ENCODE data around the gene GRPEL2. TPM values are rescaled to one million over a fixed set of nuclear protein-coding genes. Genes with fewer than 3 reads are reported as not detected.

GRPEL2 gene
- total RNA-seq, 2 experiments from 2014 or later = 32.9 to 37.2 TPM

DNA sequence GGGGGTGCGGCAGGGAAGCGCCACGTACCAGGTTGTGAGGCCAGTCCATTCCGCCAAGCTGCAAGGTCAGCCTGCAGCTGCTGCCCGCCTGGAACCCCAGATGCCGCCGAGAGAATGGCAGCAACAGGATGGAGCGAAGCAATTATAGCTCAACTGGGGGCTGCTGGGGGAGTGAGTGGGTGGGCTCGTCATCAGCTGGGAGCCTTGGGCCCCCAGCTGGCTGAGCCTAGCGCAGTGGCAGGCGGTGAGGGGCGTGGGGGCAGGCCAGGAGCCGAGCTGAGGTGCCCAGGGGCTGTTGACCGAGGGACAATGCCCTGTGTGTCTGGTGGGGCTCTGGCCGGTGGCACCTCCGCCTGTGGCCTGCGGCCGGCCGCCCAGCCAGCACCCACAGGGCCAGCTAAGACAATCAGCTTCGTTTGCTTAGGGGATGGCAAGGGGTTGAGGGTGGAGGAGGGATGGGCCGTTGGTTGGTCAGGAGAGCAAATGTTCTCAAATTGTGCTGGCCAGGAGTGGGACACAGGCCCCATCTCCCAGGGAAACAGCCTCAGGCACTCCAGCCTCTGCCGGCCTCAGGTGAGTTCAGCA, 34.0 kb downstream of the GRPEL2 start, which contains the start of gene IL17B:
IL17B (minus strand) TSS at position 116 of the 585 bp plus-strand sequence; CDS start at position 49, 67 bp downstream.
- ChIA-PET POLR2A (no interaction called here), CTCF (interaction anchor here (1.0 to 9.5 kb wide), 6 partner anchors 10 to 185 kb away, joined by 3 to 65 read pairs (median 26); no protein-coding TSS in a partner anchor)
- Mint-ChIP-seq H3K27ac (no peak within 1 kb of the TSS), H3K4me1 (ENCODE audit: low read depth) (no peaks in the 10 kb centered on the region), H3K36me3 (no peaks in the 10 kb centered on the region), H3K4me3 (no peak within 1 kb of the TSS), H3K27me3 (peaks cover 1% of the 10 kb centered on the region), H3K9me3 (no peaks in the 10 kb centered on the region)
- intact Hi-C loops (cut with micrococcal nuclease) = no loop called here
- DNase-seq = no peak

DNA sequence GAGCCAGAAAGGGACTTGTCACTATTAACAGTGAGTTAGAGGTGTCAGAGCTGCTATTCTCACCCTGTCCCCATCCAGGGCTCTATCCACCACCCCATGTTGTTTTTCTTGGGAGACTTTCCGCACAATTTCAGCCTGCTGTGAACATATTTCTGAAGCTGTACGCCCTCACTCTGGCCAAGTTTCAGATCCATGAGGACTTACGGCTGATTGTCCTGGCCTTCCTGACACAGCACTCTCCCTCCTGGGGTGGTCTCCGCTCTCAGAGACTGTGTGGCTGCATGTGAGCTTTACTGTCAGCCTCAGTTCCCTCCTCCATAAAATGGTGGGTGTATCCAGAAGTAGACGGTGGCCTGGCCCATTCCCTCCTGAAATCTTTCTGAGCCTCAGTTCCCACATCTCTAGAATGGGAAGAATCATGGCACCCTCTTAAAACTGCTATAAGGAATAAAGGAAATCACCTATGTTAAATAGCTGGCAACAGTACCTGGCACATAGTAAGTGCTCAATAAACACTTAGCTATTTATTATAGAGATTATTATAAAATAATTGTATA, 34.6 kb downstream of the GRPEL2 start:
- intact Hi-C loops (cut with micrococcal nuclease) = loop anchor here (5.0 kb wide), 1 partner anchor 237 kb away; no protein-coding TSS in a partner anchor
- Mint-ChIP-seq H3K4me1 (ENCODE audit: low read depth) (no peaks in the 10 kb centered on the region), H3K36me3 (no peaks in the 10 kb centered on the region), H3K4me3 (no peak overlapping the region), H3K9me3 (no peaks in the 10 kb centered on the region), H3K27me3 (peaks cover 1% of the 10 kb centered on the region), H3K27ac (no peak overlapping the region)
- POLR2A ChIA-PET = no interaction called here
- no peak for DNase-seq
- CTCF ChIA-PET = interaction anchor here (1.0 to 9.5 kb wide), 7 partner anchors 10 to 238 kb away, joined by 3 to 65 read pairs (median 9); no protein-coding TSS in a partner anchor

DNA sequence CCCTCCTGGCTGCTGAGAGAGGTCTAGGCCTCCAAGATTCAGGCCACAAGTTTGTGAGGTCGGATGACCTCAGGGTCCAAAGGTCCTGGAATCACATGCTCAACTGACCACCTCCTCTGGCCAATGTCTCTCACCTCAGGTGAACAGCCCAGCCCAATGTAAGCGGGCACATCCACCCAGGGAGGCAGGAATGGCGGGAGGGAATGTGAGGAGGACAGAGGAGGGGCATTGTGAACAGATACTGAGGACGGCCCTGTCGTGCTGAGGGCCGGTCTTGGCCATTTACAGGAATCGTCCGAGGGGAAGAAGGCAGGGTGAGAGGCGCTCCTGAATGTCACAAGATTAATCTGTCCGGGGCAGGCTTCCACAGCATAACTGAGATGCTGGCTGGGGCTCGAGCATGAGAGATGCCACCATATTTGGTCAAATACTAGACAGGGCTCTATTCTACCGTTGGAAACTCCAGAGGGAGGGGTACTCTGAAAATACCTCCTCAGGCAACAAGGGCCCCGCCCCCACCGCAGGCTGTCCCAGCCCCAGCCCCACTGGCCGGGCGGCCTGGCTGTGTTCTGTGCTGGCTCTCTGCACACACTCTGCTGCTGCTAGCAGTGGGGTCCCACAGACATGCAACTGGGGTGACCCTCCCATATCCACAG, 35.3 kb downstream of the GRPEL2 start:
- Mint-ChIP-seq H3K36me3 (no peaks in the 10 kb centered on the region), H3K9me3 (no peaks in the 10 kb centered on the region), H3K4me1 (ENCODE audit: low read depth) (no peaks in the 10 kb centered on the region), H3K27ac (no peak overlapping the region), H3K4me3 (no peak overlapping the region), H3K27me3 (peaks cover 1% of the 10 kb centered on the region)
- CTCF ChIA-PET = interaction anchor here (0.9 to 9.5 kb wide), 13 partner anchors 8 to 238 kb away, joined by 3 to 65 read pairs (median 5); no protein-coding TSS in a partner anchor
- intact Hi-C loops (cut with micrococcal nuclease) = loop anchor here (5.0 kb wide), 1 partner anchor 237 kb away; no protein-coding TSS in a partner anchor
- DNase-seq = no peak
- POLR2A ChIA-PET = no interaction called here

DNA sequence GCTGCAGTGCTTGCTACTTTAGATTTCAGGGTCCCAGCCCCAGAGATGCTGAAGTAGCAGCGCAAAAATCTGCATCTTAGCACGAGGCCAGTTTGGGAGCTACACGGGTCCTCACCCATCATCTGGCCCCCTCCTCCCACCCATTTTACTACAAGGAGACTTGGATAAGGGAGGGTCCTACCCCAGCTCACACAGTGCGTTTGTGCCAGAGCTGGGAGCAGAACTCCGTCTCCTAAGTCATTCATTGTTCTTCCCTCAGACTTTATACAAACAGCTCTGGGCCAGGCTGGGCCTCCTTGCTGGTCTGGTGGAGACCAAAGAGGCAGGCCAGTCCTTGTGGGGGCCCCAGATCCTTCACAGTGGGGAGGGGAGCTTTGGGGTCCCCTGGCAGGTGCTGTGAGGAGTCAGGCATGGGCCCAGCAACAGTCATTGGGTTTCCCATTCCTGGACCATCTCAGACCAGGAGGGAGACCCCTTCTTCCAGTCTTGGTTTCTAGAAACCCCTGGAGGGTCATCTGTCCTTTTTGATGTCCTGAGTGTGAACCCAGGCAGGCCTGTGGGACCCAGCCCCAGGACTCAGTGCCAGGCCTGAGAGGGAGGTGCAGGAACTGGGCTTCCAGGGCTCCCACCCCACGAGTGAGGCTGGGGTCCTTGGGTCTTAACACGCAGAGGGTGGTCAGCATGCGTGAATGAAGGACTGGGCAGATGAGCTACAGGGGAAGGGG, 36.1 kb downstream of the GRPEL2 start:
- POLR2A ChIA-PET = interaction anchor here (0.5 kb wide), 1 partner anchor 116 kb away, joined by 3 read pairs; no protein-coding TSS in a partner anchor
- intact Hi-C loops (cut with micrococcal nuclease) = loop anchor here (5.0 kb wide), 1 partner anchor 236 kb away; no protein-coding TSS in a partner anchor
- Mint-ChIP-seq H3K9me3 (no peaks in the 10 kb centered on the region), H3K36me3 (no peaks in the 10 kb centered on the region), H3K27ac (no peak overlapping the region), H3K4me1 (ENCODE audit: low read depth) (no peaks in the 10 kb centered on the region), H3K27me3 (peaks cover 1% of the 10 kb centered on the region), H3K4me3 (no peak overlapping the region)
- CTCF ChIA-PET = interaction anchor here (0.9 to 9.5 kb wide), 20 partner anchors 9 to 241 kb away, joined by 3 to 65 read pairs (median 4); no protein-coding TSS in a partner anchor
- no peak for DNase-seq

DNA sequence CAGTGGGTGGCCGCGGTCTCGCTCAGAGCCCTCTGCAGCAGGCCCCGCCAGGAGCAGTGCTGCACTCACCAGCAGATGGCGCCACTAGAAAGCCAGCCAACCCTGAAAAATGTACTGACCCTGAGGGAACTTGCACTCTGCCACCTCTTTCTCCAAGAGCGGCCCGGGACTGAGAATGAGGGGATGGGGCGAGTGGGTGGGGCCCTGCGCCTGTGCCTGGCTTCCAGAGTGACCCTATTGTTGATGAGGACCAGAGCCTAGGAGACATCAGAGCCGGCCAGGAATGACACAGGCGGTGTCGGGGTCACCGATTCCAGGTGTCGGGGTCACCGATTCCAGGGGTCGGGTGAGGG, 36.7 kb downstream of the GRPEL2 start:
- Mint-ChIP-seq H3K4me1 (ENCODE audit: low read depth) (no peaks in the 10 kb centered on the region), H3K27ac (no peak overlapping the region), H3K4me3 (no peak overlapping the region), H3K27me3 (peaks cover 1% of the 10 kb centered on the region), H3K36me3 (no peaks in the 10 kb centered on the region), H3K9me3 (no peaks in the 10 kb centered on the region)
- intact Hi-C loops (cut with micrococcal nuclease) = loop anchor here (1.0 to 5.0 kb wide), 3 partner anchors 49 to 235 kb away; no protein-coding TSS in a partner anchor
- ChIA-PET POLR2A (no interaction called here), CTCF (interaction anchor here (0.7 to 9.5 kb wide), 23 partner anchors 8 to 241 kb away, joined by 3 to 65 read pairs (median 4); no protein-coding TSS in a partner anchor)
- peak; percentile 82 for DNase-seq

DNA sequence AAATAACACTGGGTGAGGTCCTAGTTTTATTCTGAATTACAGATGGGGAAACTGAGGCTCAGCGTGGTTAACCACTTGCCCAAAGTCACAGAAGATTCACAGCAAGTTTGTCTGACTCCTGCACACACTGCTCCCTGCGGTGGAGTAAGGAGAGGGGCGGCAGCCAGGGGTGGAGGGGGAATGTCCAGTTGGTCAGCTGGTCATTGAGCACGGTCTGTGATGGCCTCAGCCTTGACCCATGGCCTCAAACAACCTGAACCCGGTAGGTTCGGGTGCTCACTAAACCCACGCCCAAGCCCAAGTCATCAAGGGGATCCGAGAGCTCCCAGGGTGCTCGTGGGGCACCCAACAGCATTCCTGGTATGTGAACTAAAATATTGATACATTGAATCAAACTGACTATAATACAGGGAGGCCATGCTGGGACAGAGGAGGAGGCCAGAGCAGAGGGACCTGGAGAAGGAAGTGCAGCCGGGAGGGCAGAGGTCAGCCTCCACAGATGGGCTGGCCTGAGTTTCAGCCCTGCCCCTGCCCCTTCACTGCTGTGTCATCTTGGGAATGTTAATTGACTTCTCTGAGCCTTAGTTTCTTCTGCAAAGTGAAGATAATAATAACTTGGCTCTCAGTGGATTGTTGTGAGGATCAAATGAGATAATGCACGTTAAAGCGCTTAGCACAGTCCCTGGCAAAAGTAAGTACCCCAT, 37.4 kb downstream of the GRPEL2 start:
- Mint-ChIP-seq H3K27me3 (peaks cover 1% of the 10 kb centered on the region), H3K36me3 (no peaks in the 10 kb centered on the region), H3K4me1 (ENCODE audit: low read depth) (no peaks in the 10 kb centered on the region), H3K9me3 (no peaks in the 10 kb centered on the region), H3K4me3 (no peak overlapping the region), H3K27ac (no peak overlapping the region)
- POLR2A ChIA-PET = no interaction called here
- intact Hi-C loops (cut with micrococcal nuclease) = loop anchor here (1.0 to 5.0 kb wide), 3 partner anchors 49 to 235 kb away; no protein-coding TSS in a partner anchor
- CTCF ChIA-PET = interaction anchor here (0.6 to 9.5 kb wide), 20 partner anchors 8 to 240 kb away, joined by 3 to 65 read pairs (median 4); partner anchors contain the start of gene ARHGEF37
- no peak for DNase-seq

DNA sequence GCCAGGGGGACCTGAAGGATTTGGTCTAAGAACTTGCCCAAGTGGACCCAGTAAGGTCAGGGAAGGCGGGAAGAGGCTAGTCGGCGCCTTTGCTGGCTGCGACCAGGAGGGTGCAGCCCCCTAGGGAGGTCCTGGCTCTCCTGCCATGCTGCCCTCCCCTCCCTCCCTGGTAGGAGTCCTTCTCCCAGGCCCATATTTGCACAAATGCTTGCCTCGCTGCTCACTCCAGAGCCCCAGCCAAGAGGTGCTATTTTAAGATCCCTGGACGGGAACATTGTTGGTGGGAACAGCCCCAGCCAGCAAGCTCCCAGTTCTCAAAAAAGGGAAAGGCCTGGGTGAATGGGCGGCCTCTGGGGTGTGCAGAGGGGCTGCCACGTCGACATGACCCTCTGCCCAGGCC, 38.1 kb downstream of the GRPEL2 start:
- intact Hi-C loops (cut with micrococcal nuclease) = loop anchor here (5.0 kb wide), 1 partner anchor 234 kb away; no protein-coding TSS in a partner anchor
- Mint-ChIP-seq H3K36me3 (no peaks in the 10 kb centered on the region), H3K9me3 (no peaks in the 10 kb centered on the region), H3K27ac (no peak overlapping the region), H3K4me1 (ENCODE audit: low read depth) (no peaks in the 10 kb centered on the region), H3K4me3 (no peak overlapping the region), H3K27me3 (peaks cover 1% of the 10 kb centered on the region)
- no peak for DNase-seq
- ChIA-PET POLR2A (no interaction called here), CTCF (interaction anchor here (2.0 to 9.5 kb wide), 5 partner anchors 12 to 182 kb away, joined by 4 to 65 read pairs (median 46); no protein-coding TSS in a partner anchor)

DNA sequence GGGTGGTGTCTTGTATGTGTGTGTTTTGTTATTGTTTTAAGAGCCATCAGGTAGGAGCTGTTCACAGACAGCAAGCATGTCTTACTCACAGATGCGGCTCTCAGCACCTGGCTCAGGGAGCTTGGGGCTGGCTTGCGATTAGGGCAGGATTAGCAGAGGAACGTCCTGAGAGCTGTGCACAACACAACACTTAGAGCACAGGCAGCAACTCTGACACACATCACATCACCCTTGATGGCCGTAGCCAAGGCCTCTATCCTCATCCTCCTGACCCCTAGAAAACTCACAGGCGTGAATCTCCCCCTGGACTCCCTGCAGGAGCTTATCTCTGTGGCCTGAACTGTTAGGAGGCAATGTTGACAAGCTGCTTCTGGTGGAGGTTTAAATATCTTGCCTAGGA, 40.9 kb downstream of the GRPEL2 start:
- Mint-ChIP-seq H3K36me3 (no peaks in the 10 kb centered on the region), H3K4me1 (ENCODE audit: low read depth) (no peaks in the 10 kb centered on the region), H3K27ac (no peak overlapping the region), H3K9me3 (no peaks in the 10 kb centered on the region), H3K27me3 (peaks cover 1% of the 10 kb centered on the region), H3K4me3 (no peak overlapping the region)
- DNase-seq = no peak
- POLR2A ChIA-PET = no interaction called here
- CTCF ChIA-PET = interaction anchor here (1.4 to 9.5 kb wide), 4 partner anchors 15 to 179 kb away, joined by 5 to 65 read pairs (median 16); no protein-coding TSS in a partner anchor
- intact Hi-C loops (cut with micrococcal nuclease) = no loop called here

DNA sequence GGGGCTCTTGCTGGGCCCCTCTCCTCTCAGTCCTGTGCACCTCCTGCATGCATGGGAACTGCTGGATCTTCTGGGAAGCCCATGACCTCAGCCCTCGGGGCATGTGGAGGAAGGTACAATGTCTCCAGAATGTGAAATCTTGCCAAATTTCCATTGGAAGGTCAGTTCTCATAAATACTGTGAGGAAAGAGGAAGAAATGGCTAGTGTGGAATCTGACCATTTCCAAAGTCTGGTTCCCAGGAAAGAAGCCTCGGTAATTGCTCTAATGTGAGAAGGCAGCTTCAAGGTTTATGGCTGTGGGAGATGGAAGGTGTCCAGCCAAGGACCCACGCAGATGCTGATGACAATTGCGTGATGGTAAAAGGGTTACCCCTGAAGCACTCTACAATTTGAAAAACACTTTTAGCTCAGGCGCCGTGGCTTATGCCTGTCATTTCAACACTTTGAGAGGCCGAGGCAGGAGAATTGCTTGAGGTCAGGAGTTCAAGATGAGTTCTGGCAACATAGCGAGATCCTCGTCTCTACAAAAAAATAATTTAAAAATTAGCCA, 41.9 kb downstream of the GRPEL2 start:
- Mint-ChIP-seq H3K27ac (no peak overlapping the region), H3K4me3 (no peak overlapping the region), H3K27me3 (no peaks in the 10 kb centered on the region), H3K9me3 (no peaks in the 10 kb centered on the region), H3K36me3 (no peaks in the 10 kb centered on the region), H3K4me1 (ENCODE audit: low read depth) (no peaks in the 10 kb centered on the region)
- intact Hi-C loops (cut with micrococcal nuclease) = no loop called here
- CTCF ChIA-PET = interaction anchor here (0.9 to 9.5 kb wide), 6 partner anchors 16 to 178 kb away, joined by 3 to 65 read pairs (median 5); no protein-coding TSS in a partner anchor
- POLR2A ChIA-PET = no interaction called here
- DNase-seq = no peak

DNA sequence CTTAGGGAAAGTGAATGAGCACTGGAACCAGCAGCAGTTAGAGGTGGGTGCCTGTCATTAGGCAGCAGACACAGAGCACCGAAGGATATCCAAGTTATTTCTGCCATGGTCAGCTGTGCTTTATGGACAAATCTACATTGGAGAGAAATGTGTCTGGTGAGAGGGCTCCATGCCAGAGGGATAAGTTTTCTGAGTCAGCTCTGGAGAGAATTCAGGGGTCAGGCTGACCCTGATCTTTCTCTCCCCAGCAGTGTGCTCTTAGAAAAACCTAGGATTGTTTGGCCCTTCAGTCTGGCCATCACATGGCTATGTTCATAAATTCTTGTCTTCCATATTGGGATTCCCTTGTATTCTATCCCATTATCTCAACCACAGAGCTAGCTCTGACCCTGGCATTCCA, 42.7 kb downstream of the GRPEL2 start:
- no peaks in the 10 kb centered on the region for H3K27me3 Mint-ChIP-seq
- H3K27ac Mint-ChIP-seq = no peak overlapping the region
- H3K9me3 Mint-ChIP-seq = no peaks in the 10 kb centered on the region
- H3K36me3 Mint-ChIP-seq = no peaks in the 10 kb centered on the region
- intact Hi-C loops (cut with micrococcal nuclease) = no loop called here
- no peak overlapping the region for H3K4me3 Mint-ChIP-seq
- POLR2A ChIA-PET = no interaction called here
- CTCF ChIA-PET = interaction anchor here (0.9 to 4.8 kb wide), 4 partner anchors 21 to 178 kb away, joined by 3 to 25 read pairs (median 4); no protein-coding TSS in a partner anchor
- no peaks in the 10 kb centered on the region for H3K4me1 Mint-ChIP-seq (ENCODE audit: low read depth)
- DNase-seq = no peak

Data from activated CD4-positive, alpha-beta memory T cell treated with anti-CD3 and anti-CD28 coated beads for 36 hours (primary cell).